ENCODE data around the gene FAM78B.

- no peak for TF ChIP-seq EZH2 (IDR thresholded peaks at IDR 0.05; ENCODE audit: borderline replicate concordance, low read depth, low read length, severe bottlenecking)
- TF ChIP-seq CTCF (IDR thresholded peaks at IDR 0.05; ENCODE audit: borderline replicate concordance, extremely low read depth, low read length, poor library complexity, severe bottlenecking) = peak; percentile 69
These were observed 33.4 kb downstream of the FAM78B start for GRCh38 chr1:166133276-166133841.

Data from DND-41 (cell line).